Measurements from ENCODE around the gene TLR6. TPM values are rescaled to one million over a fixed set of nuclear protein-coding genes. Genes with fewer than 3 reads are reported as not detected.

The TLR6 gene
- total and polyA plus RNA-seq, 2 donors (not counting 1 experiment from before 2014, with no cell fraction given): 10.0 to 60.6 TPM

- CTCF ChIA-PET: interaction anchor here (0.8 to 8.5 kb wide), 31 partner anchors 9 to 666 kb away, joined by 3 to 620 read pairs (median 5); partner anchors contain the start of genes FAM114A1, TLR1 and TLR6
- intact Hi-C loops (cut with micrococcal nuclease): loop anchor here (1.0 to 10.0 kb wide), 7 partner anchors 21 to 400 kb away; partner anchors contain the start of genes KLF3, TLR1, TLR6 and WDR19
- peak overlapping the region; percentile 95 for H3K4me3 Mint-ChIP-seq
- peaks cover 64% of the 10 kb centered on the region for H3K4me1 Mint-ChIP-seq
- Histone ChIP-seq H3K4me3 (ENCODE audit: control extremely low read depth in 1 of 5, extremely low read depth in 1 of 5, insufficient read depth in 1 of 5, low read depth in 2 of 5, low read length in 4 of 5) (peak overlapping the region; percentile 50 to 92 (median 72)), H4K20me1 (ENCODE audit: control insufficient read depth, insufficient read depth, low read length, poor library complexity, severe bottlenecking) (no peaks in the 10 kb centered on the region), H2AFZ (ENCODE audit: insufficient read depth, low read depth, low read length, poor library complexity, severe bottlenecking) (peak overlapping the region; percentile 77), H3K4me2 (replicated peaks; ENCODE audit: low read depth, low read length, poor library complexity, severe bottlenecking) (peak overlapping the region; percentile 84), H3K27ac (ENCODE audit: low read length in 2 of 2) (peak overlapping the region; percentile 78 to 83), H3K79me2 (ENCODE audit: control insufficient read depth, insufficient read depth, low read length) (peaks cover 73% of the 10 kb centered on the region), H3K9ac (ENCODE audit: low read length) (peak overlapping the region; percentile 81), H3K27me3 (replicated peaks in 1 of 4; ENCODE audit: control extremely low read depth in 1 of 4, control insufficient read depth in 3 of 4, insufficient read depth in 4 of 4, low read length in 3 of 4) (no peaks in the 10 kb centered on the region), H3K4me1 (ENCODE audit: control insufficient read depth in 2 of 2, insufficient read depth in 2 of 2, low read length in 2 of 2) (peaks cover 39 to 51% of the 10 kb centered on the region in 2 donors), H3K36me3 (replicated peaks in 1 of 2; ENCODE audit: control extremely low read depth in 1 of 2, control insufficient read depth in 1 of 2, extremely low read depth in 1 of 2, insufficient read depth in 2 of 2, low read length in 1 of 2) (peaks cover 13 to 19% of the 10 kb centered on the region in 2 experiments), H3K9me3 (ENCODE audit: control extremely low read depth in 1 of 3, control insufficient read depth in 2 of 3, insufficient read depth in 1 of 3, low read length in 2 of 3) (peaks cover 0 to 7% (median 6%) of the 10 kb centered on the region in 3 donors)
- peaks cover 4% of the 10 kb centered on the region for H3K9me3 Mint-ChIP-seq (ENCODE audit: insufficient read depth)
- peak; percentile 59 for DNase-seq
- TF ChIP-seq CTCF (IDR thresholded peaks at IDR 0.05) (no peak), EZH2 (IDR thresholded peaks at IDR 0.05; ENCODE audit: borderline replicate concordance, insufficient read depth, low read depth, low read length, poor library complexity, severe bottlenecking) (no peak)
- peak; percentile 22 for ATAC-seq (ENCODE audit: low read depth)
- WGBS (ENCODE audit: insufficient coverage): 0% methylated on average over 3 of the region's 4 CpGs
- peak overlapping the region; percentile 96 for H3K27ac Mint-ChIP-seq
- no peaks in the 10 kb centered on the region for H3K27me3 Mint-ChIP-seq
- POLR2A ChIA-PET: interaction anchor here (0.8 to 7.2 kb wide), 8 partner anchors 12 to 605 kb away, joined by 3 to 110 read pairs (median 6); partner anchors contain the start of gene TLR1
Measured at GRCh38 chr4:38781854-38782261, 74.8 kb downstream of the TLR6 start.
